Lung microvascular endothelial cell (primary cell): Measurements from ENCODE around the gene ZBTB8A. TPM values are rescaled to one million over a fixed set of nuclear protein-coding genes. Genes with fewer than 3 reads are reported as not detected.
"Not testable (repeated sequence)": the region's sequence is repeated elsewhere in the genome, so short reads cannot be mapped to it uniquely, and the experiment has no call there.

ENCODE experiments used
- DNase-seq, 2 donors: peaks; one replicate each; pipeline versions ENCODE4 v3.0.0 to v3.0.0-alpha.2; 2010; ENCODE audit warnings: low read depth in 2 of 2
- total RNA-seq: library from RNA; depleted of rRNA; stranded (reverse); fragments of >200 nt; gene quantifications from 2 replicates; pipeline ENCODE4 v1.2.1, GENCODE V29; 2014

ZBTB8A gene
- total RNA-seq, 1 donor from 2014 or later, result 8.9 TPM

DNA sequence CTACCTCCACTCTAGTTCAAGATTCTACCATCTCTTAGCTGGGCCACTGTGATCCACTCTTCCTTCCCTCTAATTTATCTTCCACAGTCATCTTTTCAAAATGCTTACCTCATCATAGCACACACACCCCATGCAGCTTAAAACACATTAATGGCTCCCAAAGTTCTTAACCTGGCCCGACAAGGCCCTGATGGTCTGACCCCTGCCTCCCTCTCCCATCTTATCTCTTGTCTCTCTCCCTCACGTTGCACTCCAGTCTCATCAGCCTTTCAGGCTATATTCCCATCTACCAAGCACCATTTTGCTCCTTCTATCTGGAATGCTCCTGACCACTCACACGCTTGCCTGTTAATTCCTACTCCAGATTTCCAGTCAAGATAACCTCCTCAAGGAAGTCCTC, 2.5 kb upstream of the ZBTB8A start:
- DNase-seq, result no peak

- DNase-seq, result peak; percentile 54 to 59
Measured at GRCh38 chr1:32539584-32540571, 651 bp downstream of the ZBTB8A start.

GRCh38 chr1:32540605-32541004, 1.4 kb downstream of the ZBTB8A start:
- peak in 1 of 2 donors; percentile 22 for DNase-seq

DNA sequence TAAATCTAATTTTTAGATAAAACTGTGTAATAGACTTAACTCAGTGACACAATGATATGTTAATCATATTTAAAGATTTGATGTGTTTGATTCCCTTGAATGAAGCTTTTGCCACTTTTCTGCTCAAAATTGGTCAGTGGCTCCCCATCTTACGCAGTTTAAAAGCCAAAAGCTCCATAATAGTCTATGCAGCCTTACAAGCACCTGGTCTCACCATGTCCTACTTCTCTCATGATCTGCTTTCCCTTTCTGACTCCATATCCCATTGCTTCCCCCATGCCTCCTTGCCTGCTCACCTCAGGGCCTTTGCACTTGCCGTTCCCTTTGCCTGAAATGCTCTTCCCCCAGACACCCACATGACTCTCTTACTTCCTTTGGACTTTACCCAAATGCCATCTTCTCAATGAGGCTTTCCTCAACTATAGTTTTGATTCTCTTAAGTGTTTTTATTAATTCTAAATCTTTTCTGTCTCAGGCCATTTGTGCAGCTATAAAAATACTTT, 1.9 kb downstream of the ZBTB8A start:
- no peak for DNase-seq

GRCh38 chr1:32546611-32547010, 7.4 kb downstream of the ZBTB8A start:
- DNase-seq, result peak in 1 of 2 donors; percentile 37

DNA sequence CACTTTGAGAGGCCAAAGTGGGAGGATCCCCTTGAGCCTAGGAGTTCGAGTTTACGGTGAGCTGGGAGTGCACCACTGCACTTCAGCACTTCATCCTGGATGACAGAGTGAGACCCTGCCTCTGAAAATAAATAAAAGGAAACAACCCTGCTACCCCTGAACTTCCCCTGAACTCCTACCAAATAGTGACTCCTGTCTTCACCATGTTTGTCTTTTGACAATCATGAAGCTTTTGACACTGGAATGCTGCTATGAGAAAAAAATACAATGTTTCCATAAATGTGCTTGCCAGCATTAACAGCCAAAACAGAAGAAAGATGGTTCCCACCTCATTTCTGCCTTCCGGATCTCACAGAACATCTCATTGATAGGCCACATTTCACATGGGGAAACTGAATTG, 10.4 kb downstream of the ZBTB8A start:
- peak; percentile 31 to 96 for DNase-seq

DNA sequence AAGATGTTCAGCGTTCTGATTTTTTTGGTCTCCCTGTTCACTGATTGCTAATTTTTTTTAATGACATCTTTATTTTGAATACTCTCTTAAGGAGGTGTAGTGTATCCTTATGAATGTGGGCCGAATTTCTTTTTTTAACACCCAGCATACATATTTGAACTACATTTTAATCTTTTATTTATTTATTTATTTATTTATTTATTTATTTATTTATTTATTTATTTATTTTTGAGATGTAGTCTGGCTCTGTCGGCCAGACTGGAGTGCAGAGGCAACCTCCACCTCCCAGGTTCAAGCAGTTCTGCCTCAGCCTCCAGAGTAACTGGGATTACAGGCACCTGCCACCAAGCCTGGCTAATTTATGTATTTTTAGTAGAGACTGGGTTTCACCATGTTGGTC, 15.1 kb downstream of the ZBTB8A start:
- no peak for DNase-seq

DNA sequence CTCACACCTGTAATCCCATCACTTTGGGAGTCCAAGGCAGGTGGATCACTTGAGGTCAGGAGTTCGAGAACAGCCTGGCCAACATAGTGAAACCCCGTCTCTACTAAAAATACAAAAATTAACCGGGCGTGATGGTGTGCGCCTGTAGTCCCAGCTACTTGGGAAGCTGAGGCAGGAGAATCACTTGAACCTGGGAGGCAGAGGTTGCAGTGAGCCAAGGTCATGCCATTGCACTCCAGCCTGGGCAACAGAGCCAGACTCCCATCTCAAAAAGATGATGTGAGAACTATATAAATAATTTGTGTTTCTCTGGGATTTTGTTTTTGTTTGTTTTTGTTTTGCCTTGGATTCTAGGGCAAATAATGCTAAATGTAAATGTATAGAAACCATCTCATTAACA, 17.8 kb downstream of the ZBTB8A start:
- not testable (repeated sequence) for DNase-seq

- DNase-seq, result no peak
Measured at GRCh38 chr1:32557812-32558211, 18.6 kb downstream of the ZBTB8A start.

- DNase-seq, result no peak
Measured at GRCh38 chr1:32568929-32569328, 29.7 kb downstream of the ZBTB8A start.

GRCh38 chr1:32580348-32581017, 41.3 kb downstream of the ZBTB8A start:
- no peak for DNase-seq

GRCh38 chr1:32592943-32593342, 53.7 kb downstream of the ZBTB8A start:
- DNase-seq, result no peak

DNA sequence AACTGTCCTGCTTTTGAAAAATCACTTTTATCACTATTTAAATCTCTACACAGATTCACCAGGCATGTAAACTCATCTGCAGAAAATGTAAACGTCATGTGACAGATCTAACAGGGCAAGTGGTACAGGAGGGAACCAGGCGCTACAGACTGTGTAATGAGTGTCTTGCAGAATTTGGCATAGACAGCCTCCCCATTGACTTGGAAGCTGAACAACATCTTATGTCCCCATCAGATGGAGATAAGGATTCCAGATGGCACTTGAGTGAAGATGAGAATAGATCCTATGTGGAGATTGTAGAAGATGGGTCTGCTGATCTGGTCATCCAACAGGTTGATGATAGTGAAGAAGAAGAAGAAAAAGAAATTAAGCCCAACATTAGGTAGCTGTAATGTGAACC, 60.8 kb downstream of the ZBTB8A start:
- no peak for DNase-seq

DNA sequence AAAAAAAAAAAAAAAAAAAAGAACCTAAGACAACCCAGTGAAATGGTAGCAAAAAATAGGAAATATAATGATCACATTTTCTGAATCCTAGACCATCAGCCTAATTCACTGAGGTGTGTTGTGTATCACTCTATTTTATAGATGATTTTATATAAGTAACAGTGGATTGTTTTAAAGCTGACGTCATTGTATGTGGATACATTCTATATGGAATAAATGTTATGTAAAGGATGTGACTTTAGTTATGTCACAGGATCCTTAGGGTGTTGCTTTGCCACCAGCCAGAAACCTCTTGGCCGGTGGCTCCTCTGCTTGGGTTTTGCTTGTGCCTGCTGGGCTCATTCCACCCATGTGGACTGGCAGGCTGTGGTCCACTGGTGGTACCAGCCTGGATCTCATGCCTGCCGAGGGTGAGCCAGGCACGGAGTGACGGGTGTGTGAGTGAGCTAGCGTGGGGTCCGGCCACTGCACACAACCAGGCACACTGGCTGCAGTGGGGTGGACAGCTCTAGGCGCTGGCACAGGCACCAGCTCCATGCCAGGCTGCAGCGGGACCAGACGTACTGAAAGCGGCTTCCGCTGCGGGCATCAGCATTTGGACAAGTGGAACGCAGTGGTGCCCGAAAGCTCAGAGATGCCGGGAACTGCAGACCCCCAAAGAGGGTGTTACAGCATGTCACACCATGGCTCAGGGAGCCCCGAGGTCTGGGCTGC, 66.6 kb downstream of the ZBTB8A start:
- DNase-seq, result no peak

DNA sequence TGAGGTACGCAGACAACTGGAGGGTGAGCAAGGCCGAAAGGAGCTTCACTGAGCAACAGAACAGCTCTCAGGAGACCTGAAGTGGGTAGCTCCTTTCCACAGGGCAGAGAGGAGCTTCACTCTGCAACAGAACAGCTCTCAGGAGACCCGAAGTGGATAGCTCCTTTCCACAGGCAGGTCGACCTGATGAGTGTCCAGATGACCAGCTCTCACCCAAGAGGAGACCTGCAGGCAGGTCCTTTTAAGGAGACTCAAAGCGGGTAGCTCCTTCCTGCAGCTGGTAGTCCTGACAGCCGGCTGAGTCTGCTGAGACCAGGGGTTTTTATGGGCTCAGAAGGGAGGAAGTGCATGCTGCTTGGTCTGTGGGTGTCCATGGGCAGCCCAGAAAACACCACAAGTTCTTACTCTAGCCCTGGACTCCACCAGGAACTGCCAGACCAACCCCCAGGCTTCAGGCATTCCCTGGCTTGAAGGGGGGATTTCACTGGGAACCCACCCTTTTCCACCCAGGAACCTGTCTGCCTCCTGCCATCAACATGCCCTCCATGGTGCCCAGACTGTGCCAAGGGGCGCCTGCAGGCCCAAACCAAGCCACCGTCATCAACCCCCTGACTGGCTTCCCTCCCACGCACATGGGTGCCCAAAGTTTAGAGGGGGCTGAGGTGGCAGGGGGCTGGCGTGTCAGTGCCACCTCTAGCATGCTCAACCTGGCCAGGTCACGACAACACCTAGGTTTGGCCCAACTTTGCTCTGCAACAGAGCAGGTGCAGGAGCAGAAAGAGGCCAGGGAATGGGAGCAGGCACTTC, 67.5 kb downstream of the ZBTB8A start:
- no peak for DNase-seq

DNA sequence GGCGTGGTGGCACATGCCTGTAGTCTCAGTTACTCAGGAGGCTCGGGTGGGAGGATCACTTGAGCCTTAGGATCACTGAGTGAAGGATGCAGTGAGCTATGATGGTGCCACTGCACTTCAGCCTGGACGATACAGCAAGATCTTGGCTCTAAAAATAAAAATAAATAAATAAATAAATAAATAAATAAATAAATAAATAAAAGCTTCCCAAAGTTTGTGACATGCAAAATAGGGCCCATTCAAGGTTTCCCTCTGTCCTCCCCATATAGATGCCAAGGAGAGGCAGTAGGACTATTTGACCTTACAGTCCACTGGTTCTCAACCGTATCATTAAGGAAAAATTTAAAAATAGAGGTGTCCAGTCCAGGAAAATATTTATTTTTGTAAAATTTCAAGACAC, 70.0 kb downstream of the ZBTB8A start:
- no peak for DNase-seq

GRCh38 chr1:32611859-32612188, 72.6 kb downstream of the ZBTB8A start:
- no peak for DNase-seq

- DNase-seq, result peak; percentile 84 to 85
Measured at GRCh38 chr1:32612189-32612881, 73.1 kb downstream of the ZBTB8A start.

DNA sequence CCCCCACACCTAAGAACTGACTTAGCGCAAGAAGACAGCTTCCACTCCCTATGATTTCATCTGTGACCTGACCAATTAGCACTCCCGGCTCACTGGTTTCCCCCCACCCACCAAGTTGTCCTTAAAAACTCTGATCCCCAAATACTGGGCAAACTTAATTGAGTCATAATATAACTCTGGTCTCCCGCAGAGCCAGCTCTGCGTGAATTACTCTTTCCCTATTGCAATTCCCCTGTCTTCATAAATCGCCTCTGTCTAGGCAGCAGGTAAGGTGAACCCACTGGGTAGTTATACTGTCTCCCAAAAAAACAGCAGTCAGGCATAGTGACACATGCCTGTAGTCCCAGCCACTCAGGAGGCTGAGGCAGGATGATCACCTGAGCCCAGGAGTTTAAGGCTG, 74.2 kb downstream of the ZBTB8A start:
- no peak for DNase-seq

GRCh38 chr1:32618673-32619221, 79.5 kb downstream of the ZBTB8A start:
- DNase-seq, result peak; percentile 7 to 11
